ENCODE data around the gene SEC11A. TPM values are rescaled to one million over a fixed set of nuclear protein-coding genes. Genes with fewer than 3 reads are reported as not detected.

SEC11A gene
- total RNA-seq, 2 donors from 2014 or later: 79.7 to 81.2 TPM

DNA sequence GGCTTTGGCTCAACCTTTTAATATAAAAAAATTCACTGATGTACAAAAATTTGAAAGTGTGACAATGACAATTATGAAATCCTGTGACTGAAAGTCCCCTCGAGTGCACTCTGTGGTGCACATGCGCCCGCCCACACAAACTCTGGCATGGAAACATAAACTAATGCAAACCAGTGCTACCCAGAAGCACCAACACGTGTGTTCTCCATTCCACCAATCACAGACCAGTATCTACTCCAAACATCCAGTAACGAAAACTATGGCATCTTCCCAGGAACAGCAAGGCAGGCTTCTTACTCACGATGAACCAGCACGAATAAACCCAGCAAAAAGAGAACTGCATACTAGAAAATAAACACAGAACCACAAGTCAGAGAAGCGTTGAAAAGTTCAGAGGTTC is 46.2 kb downstream of the SEC11A start:
- TF ChIP-seq, protein P1, sequence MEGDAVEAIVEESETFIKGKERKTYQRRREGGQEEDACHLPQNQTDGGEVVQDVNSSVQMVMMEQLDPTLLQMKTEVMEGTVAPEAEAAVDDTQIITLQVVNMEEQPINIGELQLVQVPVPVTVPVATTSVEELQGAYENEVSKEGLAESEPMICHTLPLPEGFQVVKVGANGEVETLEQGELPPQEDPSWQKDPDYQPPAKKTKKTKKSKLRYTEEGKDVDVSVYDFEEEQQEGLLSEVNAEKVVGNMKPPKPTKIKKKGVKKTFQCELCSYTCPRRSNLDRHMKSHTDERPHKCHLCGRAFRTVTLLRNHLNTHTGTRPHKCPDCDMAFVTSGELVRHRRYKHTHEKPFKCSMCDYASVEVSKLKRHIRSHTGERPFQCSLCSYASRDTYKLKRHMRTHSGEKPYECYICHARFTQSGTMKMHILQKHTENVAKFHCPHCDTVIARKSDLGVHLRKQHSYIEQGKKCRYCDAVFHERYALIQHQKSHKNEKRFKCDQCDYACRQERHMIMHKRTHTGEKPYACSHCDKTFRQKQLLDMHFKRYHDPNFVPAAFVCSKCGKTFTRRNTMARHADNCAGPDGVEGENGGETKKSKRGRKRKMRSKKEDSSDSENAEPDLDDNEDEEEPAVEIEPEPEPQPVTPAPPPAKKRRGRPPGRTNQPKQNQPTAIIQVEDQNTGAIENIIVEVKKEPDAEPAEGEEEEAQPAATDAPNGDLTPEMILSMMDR (IDR thresholded peaks at IDR 0.05): no peak
- no peak overlapping the region for H3K27ac ChIP-seq
- no peaks in the 10 kb centered on the region for H3K9me3 ChIP-seq
- no peaks in the 10 kb centered on the region for H3K27me3 ChIP-seq
- no peaks in the 10 kb centered on the region for H3K4me1 ChIP-seq
- H3K36me3 ChIP-seq: peaks cover 51% of the 10 kb centered on the region
- no peak overlapping the region for H3K4me3 ChIP-seq
- DNase-seq (ENCODE audit: low spot score): no peak

DNA sequence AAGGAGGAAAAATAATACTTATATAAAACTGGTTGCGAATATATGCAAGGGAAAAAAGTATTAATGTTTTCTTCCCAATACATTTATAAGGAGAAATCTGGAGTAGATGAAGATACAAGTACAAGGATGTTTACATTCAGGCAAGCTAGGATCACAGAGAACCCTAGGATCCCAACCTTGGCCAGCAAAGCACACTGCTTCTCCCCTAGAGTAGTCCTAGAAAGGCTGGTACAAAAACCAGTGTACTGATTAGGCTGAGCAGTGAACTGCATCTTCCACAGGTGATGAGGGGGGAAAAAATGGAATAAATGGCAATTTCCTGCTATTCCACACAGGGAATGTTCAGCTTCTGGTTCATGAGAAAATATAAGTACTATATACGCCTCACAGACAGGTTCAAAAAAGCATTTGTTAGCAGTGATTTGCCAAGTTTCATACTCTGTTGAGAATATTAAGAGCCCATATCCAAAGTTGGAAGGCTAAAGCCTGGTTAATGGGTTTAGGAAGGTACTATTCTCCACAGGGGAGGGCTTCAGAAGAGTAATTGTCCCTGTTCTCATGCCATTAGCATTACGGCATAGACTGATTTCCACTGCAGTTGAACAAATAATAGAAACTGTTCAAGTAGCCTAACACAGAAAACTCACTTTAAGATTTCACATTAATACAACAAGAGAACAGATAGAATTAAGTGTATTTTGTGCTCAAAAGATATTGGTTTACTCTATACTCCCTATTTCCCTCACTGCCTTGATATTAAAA is 47.5 kb downstream of the SEC11A start:
- H3K27ac ChIP-seq: no peak overlapping the region
- no peak for DNase-seq (ENCODE audit: low spot score)
- no peak overlapping the region for H3K4me3 ChIP-seq
- TF ChIP-seq, protein P1 (IDR thresholded peaks at IDR 0.05): no peak
- H3K9me3 ChIP-seq: no peaks in the 10 kb centered on the region
- H3K27me3 ChIP-seq: no peaks in the 10 kb centered on the region
- H3K36me3 ChIP-seq: peaks cover 43% of the 10 kb centered on the region
- no peaks in the 10 kb centered on the region for H3K4me1 ChIP-seq

DNA sequence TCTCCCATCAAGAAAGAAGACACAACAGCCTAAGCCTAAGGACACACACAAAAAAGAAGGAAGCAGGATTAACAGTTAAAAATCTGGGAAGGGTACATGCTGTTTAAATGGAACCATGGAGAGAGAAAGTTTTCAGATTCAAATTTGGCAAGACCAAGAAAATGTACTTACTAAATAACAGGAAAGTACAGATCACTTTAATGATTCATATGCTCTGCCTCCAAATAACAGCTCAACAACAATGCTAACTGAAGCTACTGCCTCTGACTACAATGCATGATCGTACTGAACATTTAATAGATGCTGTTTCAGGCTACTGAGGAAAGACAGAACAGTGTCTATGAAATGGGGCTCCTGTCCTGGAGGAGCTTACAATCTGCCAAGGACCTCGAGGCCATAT is 49.6 kb downstream of the SEC11A start:
- no peaks in the 10 kb centered on the region for H3K27me3 ChIP-seq
- H3K4me3 ChIP-seq: no peak overlapping the region
- H3K36me3 ChIP-seq: peaks cover 43% of the 10 kb centered on the region
- TF ChIP-seq, protein P1 (IDR thresholded peaks at IDR 0.05): no peak
- no peaks in the 10 kb centered on the region for H3K4me1 ChIP-seq
- H3K9me3 ChIP-seq: no peaks in the 10 kb centered on the region
- no peak overlapping the region for H3K27ac ChIP-seq
- no peak for DNase-seq (ENCODE audit: low spot score)

DNA sequence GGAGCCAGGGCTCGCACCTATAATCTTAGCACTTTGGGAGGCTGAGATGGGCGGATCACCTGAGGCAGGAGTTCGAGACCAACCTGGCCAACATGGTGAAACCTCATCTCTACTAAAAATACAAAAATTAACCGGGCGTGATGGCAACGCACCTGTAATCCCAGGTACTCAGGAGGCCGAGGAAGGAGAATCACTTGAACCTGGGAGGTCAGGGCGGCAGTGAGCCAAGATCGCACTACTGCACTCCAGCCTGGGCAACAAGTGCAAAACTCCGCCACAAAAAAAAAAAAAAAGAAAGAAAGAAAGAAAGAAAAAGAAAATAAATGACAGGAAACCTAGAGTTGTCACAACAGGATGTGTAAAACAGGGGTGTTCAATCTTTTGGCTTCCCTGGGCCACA is 54.9 kb downstream of the SEC11A start:
- peaks cover 0 to 19% of the 10 kb centered on the region in 2 donors for H3K4me1 ChIP-seq
- TF ChIP-seq, protein P1 (IDR thresholded peaks at IDR 0.05): no peak

DNA sequence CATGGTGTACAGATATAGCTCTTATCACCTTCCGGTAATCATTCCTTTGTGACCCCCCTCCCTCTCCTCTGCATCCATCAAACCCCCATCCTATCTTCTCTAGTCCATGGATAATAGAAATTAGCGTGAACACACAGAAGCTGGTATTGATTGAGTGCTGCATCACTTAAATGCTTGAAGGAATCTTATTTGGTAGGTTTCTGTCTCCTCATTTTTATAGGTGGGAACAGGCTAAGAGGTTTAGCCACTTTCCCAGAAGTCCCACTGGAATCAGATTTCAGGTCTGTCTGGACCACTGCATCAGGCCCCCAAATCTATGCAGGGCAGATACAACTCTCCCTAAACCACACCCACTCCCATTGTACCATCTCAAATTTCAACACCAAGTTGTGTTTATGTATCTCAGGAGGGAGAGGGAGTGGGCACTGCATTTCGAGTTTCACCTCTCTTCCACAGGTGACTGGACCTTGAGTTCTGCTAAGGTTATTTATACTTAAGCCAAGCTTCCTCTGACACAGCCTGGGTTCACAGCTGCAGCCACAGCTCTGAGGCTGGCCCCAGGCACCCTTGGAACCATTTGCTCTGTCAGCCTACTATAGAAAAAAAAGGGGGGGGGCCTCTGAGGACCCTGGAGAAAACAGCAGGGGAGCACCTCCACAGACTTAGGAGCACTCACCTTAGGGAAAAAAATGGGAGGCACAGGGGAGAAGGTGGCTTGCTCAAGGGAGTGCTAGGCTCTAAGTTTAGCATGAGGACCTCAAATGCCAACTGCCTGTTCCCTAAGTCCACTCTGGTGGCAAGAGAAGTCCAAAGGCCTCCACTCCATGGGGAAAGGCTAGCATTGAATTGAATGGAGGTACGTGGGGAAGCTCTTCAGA is 55.8 kb downstream of the SEC11A start:
- Histone ChIP-seq H3K9me3 (no peaks in the 10 kb centered on the region), H3K27me3 (no peaks in the 10 kb centered on the region), H3K36me3 (peaks cover 3% of the 10 kb centered on the region), H3K4me3 (no peak overlapping the region), H3K27ac (no peak overlapping the region), H3K4me1 (peaks cover 0 to 21% of the 10 kb centered on the region in 2 donors)
- TF ChIP-seq, protein P1 (IDR thresholded peaks at IDR 0.05): no peak
- no peak for DNase-seq (ENCODE audit: low spot score)

More for the DNA sequence above, 54.9 kb downstream of the SEC11A start:
- no peak overlapping the region for H3K27ac ChIP-seq
- H3K4me3 ChIP-seq: no peak overlapping the region
- H3K36me3 ChIP-seq: peaks cover 11% of the 10 kb centered on the region
- H3K9me3 ChIP-seq: no peaks in the 10 kb centered on the region
- DNase-seq (ENCODE audit: low spot score): no peak
- no peaks in the 10 kb centered on the region for H3K27me3 ChIP-seq
